Non-pigmented ciliary epithelial cell (primary cell): ENCODE data around the gene NCOR1.

Experiments
- DNase-seq: peaks from one replicate; pipeline ENCODE4 v3.0.0-alpha.2; 2010; ENCODE audit warnings: low read depth

The NCOR1 gene

DNA sequence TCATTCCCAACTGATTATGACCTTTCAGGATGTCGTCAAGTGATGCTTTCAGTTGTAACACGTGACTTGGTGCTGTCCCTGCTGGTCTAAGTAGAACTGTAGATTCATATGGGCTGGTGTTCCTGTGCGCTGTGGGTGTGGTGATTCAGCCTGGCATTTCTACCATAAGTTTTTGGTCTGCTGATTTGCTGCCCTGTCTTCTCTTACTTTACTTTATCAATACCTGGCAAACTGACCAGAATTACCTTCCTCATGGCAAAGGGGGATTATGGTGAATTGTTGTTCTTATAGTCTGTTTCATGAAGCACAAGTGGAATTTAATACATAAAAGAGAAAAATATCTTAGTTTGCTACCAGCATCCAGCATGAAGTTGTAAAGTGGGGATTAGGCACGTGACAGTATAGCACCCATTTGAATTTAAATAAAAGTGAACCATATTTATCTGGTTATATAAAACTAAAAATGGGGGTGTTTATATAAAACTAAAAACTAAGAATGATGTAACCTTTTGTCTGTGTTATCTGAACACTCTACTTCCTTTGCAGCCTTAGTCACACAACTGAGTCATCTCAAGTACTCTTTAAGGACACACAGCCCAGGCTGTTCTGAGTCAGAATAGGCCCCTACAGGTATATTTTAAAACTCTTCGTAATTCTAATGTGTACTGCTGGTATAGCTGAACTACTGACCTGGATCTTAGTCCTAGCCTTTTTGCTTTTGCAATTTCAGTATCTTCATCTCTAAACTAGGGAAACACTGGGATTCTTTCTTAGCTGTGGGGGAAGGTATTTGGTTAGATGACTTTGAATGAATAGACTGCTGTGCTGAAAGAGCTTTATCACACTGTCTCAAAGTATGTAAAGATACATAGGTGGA, 187.4 kb downstream of the NCOR1 start:
- peak; percentile 89 for DNase-seq

GRCh38 chr17:16026895-16027294, 188.4 kb downstream of the NCOR1 start:
- DNase-seq = no peak

GRCh38 chr17:16025202-16025601, 190.1 kb downstream of the NCOR1 start:
- DNase-seq = no peak

DNA sequence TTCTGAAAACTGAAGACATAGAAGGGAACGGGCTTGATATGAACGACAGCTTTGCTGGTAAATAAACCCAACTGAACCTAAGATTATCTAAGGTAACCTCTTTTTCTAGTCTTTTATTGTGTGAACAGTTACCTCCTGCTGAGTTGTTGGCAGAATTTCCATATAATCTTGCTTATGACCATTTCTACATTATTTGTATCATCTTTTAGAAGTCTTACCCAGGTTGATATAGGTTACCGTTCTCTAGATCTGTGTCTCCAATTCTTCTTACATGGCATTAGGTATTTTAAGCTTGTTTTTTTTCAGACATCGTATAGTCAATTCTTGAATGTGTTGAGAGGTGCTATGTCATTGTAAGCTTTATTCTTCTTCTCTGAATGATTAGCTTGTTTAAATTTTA, 191.5 kb downstream of the NCOR1 start:
- DNase-seq = no peak

GRCh38 chr17:16019347-16019746, 196.0 kb downstream of the NCOR1 start:
- no peak for DNase-seq

DNA sequence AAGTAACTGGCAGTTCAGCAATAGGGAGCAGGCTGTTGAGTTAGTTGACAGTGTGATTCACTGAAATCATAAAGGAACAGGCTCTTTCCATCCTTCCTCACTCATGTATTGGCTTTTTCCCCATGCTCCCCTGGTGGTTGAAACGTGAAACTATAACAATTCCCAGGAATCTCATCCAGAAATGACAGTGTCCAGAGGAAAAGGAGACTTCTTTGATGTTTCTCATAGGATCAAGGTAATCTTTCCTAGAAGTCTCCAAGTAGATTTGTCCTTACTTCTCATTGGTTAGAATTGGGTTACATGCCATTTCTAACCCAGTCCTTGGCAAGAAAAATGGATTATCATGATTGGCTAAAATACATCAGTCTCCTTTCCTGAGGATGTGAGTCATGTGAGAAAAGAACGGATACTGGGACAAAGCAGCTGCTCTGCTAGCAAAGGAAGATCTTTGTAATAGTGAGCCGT, 201.4 kb downstream of the NCOR1 start:
- DNase-seq = peak; percentile 60

- DNase-seq = no peak
Observed at GRCh38 chr17:16007439-16007838, 207.9 kb downstream of the NCOR1 start.

DNA sequence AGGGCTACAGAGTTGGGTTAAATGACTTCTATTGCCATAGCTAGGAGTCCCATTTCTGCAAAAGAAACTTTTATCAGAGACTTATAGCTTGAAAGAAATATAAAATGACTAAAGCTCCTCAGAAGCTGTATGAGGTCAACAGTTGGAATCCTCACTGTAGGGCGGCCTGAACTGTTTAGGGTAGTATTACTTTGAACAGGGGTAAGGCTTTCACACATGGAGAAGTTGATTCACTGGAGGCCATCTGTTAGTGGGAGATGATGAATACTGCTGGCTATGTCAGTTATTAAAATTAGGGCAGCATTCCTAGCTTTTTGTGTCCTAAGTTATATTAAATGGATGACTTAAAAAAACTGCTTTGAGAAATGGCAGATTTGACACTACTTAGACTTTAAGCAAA, 209.7 kb downstream of the NCOR1 start:
- no peak for DNase-seq

DNA sequence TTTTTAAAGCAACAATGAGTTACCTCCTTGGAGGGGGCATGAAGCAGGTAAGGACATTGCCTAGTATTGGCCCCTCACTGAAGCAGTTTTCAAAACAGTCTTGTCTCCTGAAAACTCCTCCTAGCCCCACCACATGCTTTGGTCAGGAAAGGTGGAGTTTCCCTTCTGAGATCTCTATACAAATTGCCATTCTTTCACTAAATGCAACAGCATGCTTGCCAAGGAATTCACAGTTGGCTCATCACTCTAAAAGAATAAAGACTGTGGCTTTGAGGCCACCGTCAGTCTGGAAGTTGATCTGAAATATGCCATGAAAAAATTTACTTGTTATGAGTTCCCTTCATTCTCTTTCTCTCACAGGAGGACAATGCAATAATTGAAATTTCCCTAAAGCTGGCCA, 211.5 kb downstream of the NCOR1 start:
- no peak for DNase-seq

GRCh38 chr17:16002708-16003260, 212.6 kb downstream of the NCOR1 start:
- no peak for DNase-seq

- DNase-seq = no peak
Observed at GRCh38 chr17:16001226-16001897, 214.0 kb downstream of the NCOR1 start.

DNA sequence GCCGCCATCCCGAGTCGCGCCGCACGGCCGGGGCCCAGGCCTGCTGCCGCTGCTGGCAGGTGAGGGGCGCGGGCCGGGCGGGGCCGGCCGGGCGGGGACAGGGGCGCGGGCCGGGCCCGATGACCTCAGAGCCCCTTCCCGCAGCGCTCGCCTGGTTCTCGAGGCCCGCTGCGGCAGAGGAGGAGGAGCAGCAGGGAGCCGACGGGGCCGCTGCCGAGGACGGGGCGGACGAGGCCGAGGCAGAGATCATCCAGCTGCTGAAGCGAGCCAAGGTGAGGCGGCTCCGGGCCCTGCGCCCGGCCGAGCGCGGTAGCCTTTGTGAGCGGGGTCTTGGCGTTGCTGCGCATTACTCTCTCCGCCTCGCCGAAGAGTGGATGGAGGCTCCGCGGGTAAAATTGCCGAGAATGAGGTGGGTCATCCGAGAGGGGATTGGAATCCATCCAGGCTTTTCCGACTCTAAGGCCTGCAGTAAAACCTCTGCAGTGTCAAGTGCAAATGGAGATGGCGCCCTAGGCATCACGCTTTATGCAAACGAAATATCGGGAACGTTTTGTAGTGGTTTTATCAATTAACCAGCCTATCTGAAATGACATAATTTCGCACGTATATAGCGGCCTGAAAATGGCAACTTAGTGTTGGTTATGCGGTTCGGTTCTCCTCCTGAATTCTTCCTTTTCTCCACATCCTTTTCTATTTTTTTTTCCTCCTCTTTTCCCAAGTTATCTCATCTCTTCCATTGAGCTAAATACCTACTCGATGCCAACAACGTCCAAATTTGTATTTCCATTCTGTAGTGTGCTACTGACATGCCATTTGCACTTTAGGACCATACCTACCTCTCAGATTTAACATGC, 215.1 kb downstream of the NCOR1 start:
- DNase-seq = no peak

GRCh38 chr17:15999141-15999973, 216.0 kb downstream of the NCOR1 start, which contains the start of the genes TTC19 and ZSWIM7:
Gene TTC19, plus strand, starts transcription at chr17:15999824. Its CDS starts 25 bp downstream, at chr17:15999849.
Gene ZSWIM7, minus strand, starts transcription at chr17:15999704. Its CDS starts 110 bp downstream, at chr17:15999594.
- peak; percentile 60 for DNase-seq

GRCh38 chr17:15998031-15998562, 217.2 kb downstream of the NCOR1 start:
- no peak for DNase-seq

DNA sequence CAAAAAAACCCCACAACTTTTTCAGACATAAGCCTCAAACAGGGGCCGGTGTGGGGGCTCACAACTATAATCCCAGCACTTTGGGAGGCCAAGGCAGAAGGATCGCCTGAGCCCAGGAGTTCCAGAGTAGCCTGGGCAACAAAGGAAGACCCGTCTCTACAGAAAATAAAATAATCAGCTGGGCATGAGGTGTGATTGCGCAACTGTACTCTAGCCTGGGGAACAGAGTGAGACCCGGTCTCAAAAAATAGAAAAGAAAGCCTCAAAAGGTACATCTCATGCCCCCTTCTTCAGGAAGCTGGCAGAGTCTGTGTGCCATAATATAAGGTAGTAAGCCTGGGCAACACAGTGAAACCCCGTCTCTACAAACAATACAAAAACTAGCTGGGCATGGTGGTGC, 219.0 kb downstream of the NCOR1 start:
- no peak for DNase-seq

- DNase-seq = peak; percentile 38
Observed at GRCh38 chr17:15981646-15982580, 233.4 kb downstream of the NCOR1 start.

DNA sequence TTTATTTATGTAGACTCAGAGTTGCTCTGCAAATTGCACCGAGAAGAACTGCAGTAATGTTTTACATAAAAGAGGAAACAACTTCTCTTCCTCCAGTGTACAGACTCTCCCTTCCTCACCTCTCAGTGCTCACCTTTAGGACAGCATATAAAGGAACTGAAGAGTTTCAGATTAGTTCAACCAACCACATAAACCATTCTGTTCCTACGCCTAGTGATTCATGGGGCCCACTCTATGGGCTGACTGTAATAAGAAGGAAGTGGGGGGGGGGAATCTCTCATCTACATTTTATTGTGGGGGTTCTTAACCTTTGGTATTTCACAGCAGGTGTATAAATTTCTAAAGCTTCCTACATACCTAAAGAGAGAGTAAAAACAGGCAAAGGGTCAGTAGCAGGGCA, 234.1 kb downstream of the NCOR1 start:
- no peak for DNase-seq
